DOHH2 (cell line): ENCODE measurements around the gene STPG1.

Source experiments
- EZH2phosphoT487 ChIP-seq: fragments of 200-600 bp; sonication (generic); IDR thresholded peaks from 2 replicates; pipeline ENCODE4 v1.6.1; 2017; ENCODE audit warnings: borderline replicate concordance, mild to moderate bottlenecking, antibody characterized with exemption, low read length, moderate library complexity, mixed read lengths
- TF ChIP-seq, protein P1 (sequence below): fragments of 200-600 bp; sonication (generic); IDR thresholded peaks from one replicate; pipeline ENCODE4 v1.5.1; 2014; ENCODE audit warnings: antibody characterized with exemption, mild to moderate bottlenecking, low read depth, low read length; ENCODE audit not compliant: poor library complexity, severe bottlenecking

DNA sequence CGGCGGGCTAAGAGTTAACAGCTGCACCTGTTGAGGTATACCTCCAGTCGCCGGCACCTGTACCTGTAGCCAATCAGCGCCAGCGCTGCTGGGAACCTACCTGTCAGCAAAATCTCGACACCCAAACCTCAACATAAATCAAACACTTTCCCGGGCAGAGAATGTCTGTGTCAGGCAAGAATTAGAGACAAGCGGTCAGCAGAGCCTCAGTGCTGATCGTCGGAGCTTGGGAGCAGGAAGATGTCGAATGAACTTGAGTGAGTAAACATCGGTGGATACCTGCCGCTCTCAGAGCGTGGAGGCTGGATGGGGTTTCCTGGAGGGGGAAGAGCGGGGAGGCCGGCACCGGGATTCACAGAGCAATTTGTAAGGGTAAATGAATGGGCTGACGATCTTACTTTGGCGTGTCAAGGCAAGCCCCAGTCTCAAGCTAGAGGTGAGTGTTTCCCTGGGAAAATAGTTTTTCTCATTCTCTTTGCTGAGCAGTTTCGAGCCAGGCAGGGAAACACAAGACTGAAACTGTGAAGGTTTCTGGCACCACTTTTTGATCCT lies 94.2 kb downstream of the STPG1 start, which contains the start of gene GRHL3:
- TF ChIP-seq, protein P1, sequence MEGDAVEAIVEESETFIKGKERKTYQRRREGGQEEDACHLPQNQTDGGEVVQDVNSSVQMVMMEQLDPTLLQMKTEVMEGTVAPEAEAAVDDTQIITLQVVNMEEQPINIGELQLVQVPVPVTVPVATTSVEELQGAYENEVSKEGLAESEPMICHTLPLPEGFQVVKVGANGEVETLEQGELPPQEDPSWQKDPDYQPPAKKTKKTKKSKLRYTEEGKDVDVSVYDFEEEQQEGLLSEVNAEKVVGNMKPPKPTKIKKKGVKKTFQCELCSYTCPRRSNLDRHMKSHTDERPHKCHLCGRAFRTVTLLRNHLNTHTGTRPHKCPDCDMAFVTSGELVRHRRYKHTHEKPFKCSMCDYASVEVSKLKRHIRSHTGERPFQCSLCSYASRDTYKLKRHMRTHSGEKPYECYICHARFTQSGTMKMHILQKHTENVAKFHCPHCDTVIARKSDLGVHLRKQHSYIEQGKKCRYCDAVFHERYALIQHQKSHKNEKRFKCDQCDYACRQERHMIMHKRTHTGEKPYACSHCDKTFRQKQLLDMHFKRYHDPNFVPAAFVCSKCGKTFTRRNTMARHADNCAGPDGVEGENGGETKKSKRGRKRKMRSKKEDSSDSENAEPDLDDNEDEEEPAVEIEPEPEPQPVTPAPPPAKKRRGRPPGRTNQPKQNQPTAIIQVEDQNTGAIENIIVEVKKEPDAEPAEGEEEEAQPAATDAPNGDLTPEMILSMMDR: no peak
- peak; percentile 88; the same call in 1 of the 2 replicates for TF ChIP-seq EZH2phosphoT487
